ENCODE measurements around the gene VKORC1L1. TPM values are rescaled to one million over a fixed set of nuclear protein-coding genes. Genes with fewer than 3 reads are reported as not detected.
"Not testable (repeated sequence)": the region's sequence is repeated elsewhere in the genome, so short reads cannot be mapped to it uniquely, and the experiment has no call there.

VKORC1L1 gene
- total RNA-seq, 1 experiment from 2014 or later = 28.5 TPM

- POLR2A ChIA-PET; H3K9me3 Mint-ChIP-seq; H3K27me3 Mint-ChIP-seq (ENCODE audit: low read depth); CTCF ChIA-PET; H3K4me1 Mint-ChIP-seq; H3K27ac Mint-ChIP-seq; ATAC-seq; H3K4me3 Mint-ChIP-seq; DNase-seq (ENCODE audit: low spot score); H3K36me3 Mint-ChIP-seq: not testable (repeated sequence)
Observed at GRCh38 chr7:66005115-66005671, 132.3 kb downstream of the VKORC1L1 start.

- Mint-ChIP-seq H3K36me3 (no peaks in the 10 kb centered on the region), H3K27ac (no peak overlapping the region), H3K4me1 (no peaks in the 10 kb centered on the region), H3K9me3 (no peaks in the 10 kb centered on the region), H3K4me3 (no peak overlapping the region), H3K27me3 (ENCODE audit: low read depth) (peaks cover 3% of the 10 kb centered on the region; the same call in 1 of the 2 replicates)
- CTCF ChIA-PET = interaction anchor here (0.7 to 1.1 kb wide), 3 partner anchors 13 to 54 kb away, joined by 3 to 7 read pairs (median 3); no protein-coding TSS in a partner anchor
- ATAC-seq (no peak), DNase-seq (ENCODE audit: low spot score) (no peak)
- POLR2A ChIA-PET = no interaction called here
- TF ChIP-seq ZNF425 (CRISPR knock-in tag; conservative IDR thresholded peaks at IDR 0.05) = no peak
- TF ChIP-seq JUN (CRISPR knock-in tag; IDR thresholded peaks at IDR 0.05) = no peak
- TF ChIP-seq ZBTB43 (CRISPR knock-in tag; IDR thresholded peaks at IDR 0.05) = no peak
- TF ChIP-seq GTF2I (CRISPR knock-in tag; conservative IDR thresholded peaks at IDR 0.05) = no peak
- no peak for TF ChIP-seq ZMAT4 (CRISPR knock-in tag; IDR thresholded peaks at IDR 0.05)
- TF ChIP-seq TCF7 (CRISPR knock-in tag; IDR thresholded peaks at IDR 0.05; ENCODE audit: low read depth) = no peak
- TF ChIP-seq FOXP1 (CRISPR knock-in tag; IDR thresholded peaks at IDR 0.05; ENCODE audit: borderline replicate concordance) = no peak
- TF ChIP-seq CTCF (IDR thresholded peaks at IDR 0.05) = no peak
- TF ChIP-seq E2F1 (CRISPR knock-in tag; IDR thresholded peaks at IDR 0.05) = no peak
- no peak for TF ChIP-seq OVOL2 (CRISPR knock-in tag; IDR thresholded peaks at IDR 0.05; ENCODE audit: borderline replicate concordance)
- no peak for TF ChIP-seq FOXP4 (CRISPR knock-in tag; IDR thresholded peaks at IDR 0.05)
- TF ChIP-seq ZNF671 (CRISPR knock-in tag; IDR thresholded peaks at IDR 0.05) = no peak
- no peak for TF ChIP-seq ZSCAN18 (CRISPR knock-in tag; IDR thresholded peaks at IDR 0.05)
- no peak for TF ChIP-seq ZNF219 (CRISPR knock-in tag; IDR thresholded peaks at IDR 0.05; ENCODE audit: borderline replicate concordance)
- TF ChIP-seq ATF6 (CRISPR knock-in tag; IDR thresholded peaks at IDR 0.05) = no peak
- TF ChIP-seq ARID4B (CRISPR knock-in tag; IDR thresholded peaks at IDR 0.05; ENCODE audit: borderline replicate concordance) = no peak
Observed at GRCh38 chr7:66007232-66007631, 134.4 kb downstream of the VKORC1L1 start.

Data from WTC11 (cell line).